HFF-Myc (cell line): ENCODE results near the gene DNAH14.
"Not testable (repeated sequence)": the region's sequence is repeated elsewhere in the genome, so short reads cannot be mapped to it uniquely, and the experiment has no call there.

Experiments
- DNase-seq: peaks from one replicate; pipeline ENCODE4 v3.0.0-alpha.2; 2011; ENCODE audit warnings: low read depth; ENCODE audit errors: extremely low read depth
- H3K4me3 ChIP-seq: replicated peaks from 2 replicates; pipeline ENCODE4 v1.5.1; 2011; ENCODE audit warnings: low read depth, mild to moderate bottlenecking, control low read depth, low read length
- CTCF ChIP-seq: IDR thresholded peaks from 2 replicates; pipeline ENCODE4 v1.5.1; 2012; ENCODE audit warnings: mild to moderate bottlenecking, low read depth, low read length, control low read depth; ENCODE audit errors: missing control alignments

The DNAH14 gene

GRCh38 chr1:225152061-225152460, 222.6 kb downstream of the DNAH14 start:
- DNase-seq: no peak
- no peak overlapping the region for H3K4me3 ChIP-seq
- TF ChIP-seq CTCF: no peak

- no peak overlapping the region for H3K4me3 ChIP-seq
- no peak for DNase-seq
Observed at GRCh38 chr1:225155555-225155954, 226.1 kb downstream of the DNAH14 start.

GRCh38 chr1:225156254-225156653, 226.8 kb downstream of the DNAH14 start:
- no peak overlapping the region for H3K4me3 ChIP-seq
- TF ChIP-seq CTCF: no peak
- no peak for DNase-seq

More at GRCh38 chr1:225155555-225155954, 226.1 kb downstream of the DNAH14 start:
- no peak for TF ChIP-seq CTCF

- TF ChIP-seq CTCF: no peak
- no peak overlapping the region for H3K4me3 ChIP-seq
- DNase-seq: no peak
Observed at GRCh38 chr1:225158291-225158690, 228.8 kb downstream of the DNAH14 start.

GRCh38 chr1:225159793-225160192, 230.3 kb downstream of the DNAH14 start:
- TF ChIP-seq CTCF: no peak
- no peak for DNase-seq

GRCh38 chr1:225177409-225177808, 247.9 kb downstream of the DNAH14 start:
- DNase-seq: not testable (repeated sequence)

More at GRCh38 chr1:225159793-225160192, 230.3 kb downstream of the DNAH14 start:
- H3K4me3 ChIP-seq: no peak overlapping the region

GRCh38 chr1:225179686-225180085, 250.2 kb downstream of the DNAH14 start:
- DNase-seq: no peak
- TF ChIP-seq CTCF: no peak
- no peak overlapping the region for H3K4me3 ChIP-seq

More at GRCh38 chr1:225177409-225177808, 247.9 kb downstream of the DNAH14 start:
- H3K4me3 ChIP-seq: not testable (repeated sequence)
